Right renal cortex interstitium (tissue), 3 donors: ENCODE results near the gene ADIPOR1. TPM values are rescaled to one million over a fixed set of nuclear protein-coding genes. Genes with fewer than 3 reads are reported as not detected.
"Not testable (repeated sequence)": the region's sequence is repeated elsewhere in the genome, so short reads cannot be mapped to it uniquely, and the experiment has no call there.

ENCODE experiments used
- DNase-seq, 3 donors: peaks; one replicate each; pipeline ENCODE4 v3.0.0-alpha.2; 2013; ENCODE audit warnings: low read depth in 3 of 3, low spot score in 2 of 3
- polyA plus RNA-seq, 3 donors: library from polyadenylated mRNA; unstranded; fragments of 120-200 nt; gene quantifications; one replicate each; pipeline ENCODE4 v1.2.1, GENCODE V29; 2013; ENCODE audit not compliant: insufficient read length in 3 of 3

Gene ADIPOR1
- polyA plus RNA-seq: 10 to 100 TPM; 80.7 to 86.3 (median 85.3) TPM

GRCh38 chr1:202957733-202958543 lies at the start of gene ADIPOR1:
ADIPOR1 (minus strand) TSS chr1:202958312; CDS start chr1:202951070, 7,242 bp downstream.
- DNase-seq: peak in 2 of 3 donors; percentile 67 to 71

GRCh38 chr1:203006948-203007871 lies 49.1 kb upstream of the ADIPOR1 start, which contains the start of gene TMEM183A:
TMEM183A (plus strand) TSS chr1:203007374; CDS start chr1:203007466, 92 bp downstream.
- peak; percentile 93 to 97 (median 96) for DNase-seq

GRCh38 chr1:203005395-203006142 lies 47.5 kb upstream of the ADIPOR1 start:
- not testable (repeated sequence) for DNase-seq

- no peak for DNase-seq
Measured at GRCh38 chr1:203002951-203003350, 44.8 kb upstream of the ADIPOR1 start.

GRCh38 chr1:203001986-203002385 lies 43.9 kb upstream of the ADIPOR1 start:
- no peak for DNase-seq

- DNase-seq: no peak
Measured at GRCh38 chr1:203000217-203000944, 42.3 kb upstream of the ADIPOR1 start.

- DNase-seq: peak in 1 of 3 donors; percentile 43
Measured at GRCh38 chr1:202998836-202999750, 41.0 kb upstream of the ADIPOR1 start.

- no peak for DNase-seq
Measured at GRCh38 chr1:202994756-202995155, 36.6 kb upstream of the ADIPOR1 start.

- no peak for DNase-seq
Measured at GRCh38 chr1:202991112-202991511, 33.0 kb upstream of the ADIPOR1 start.

- no peak for DNase-seq
Measured at GRCh38 chr1:202989879-202990278, 31.8 kb upstream of the ADIPOR1 start.

GRCh38 chr1:202987922-202988583 lies 29.9 kb upstream of the ADIPOR1 start:
- no peak for DNase-seq

GRCh38 chr1:202987255-202987654 lies 29.1 kb upstream of the ADIPOR1 start:
- no peak for DNase-seq

- not testable (repeated sequence) for DNase-seq
Measured at GRCh38 chr1:202986120-202986519, 28.0 kb upstream of the ADIPOR1 start.

- DNase-seq: no peak
Measured at GRCh38 chr1:202982715-202983430, 24.8 kb upstream of the ADIPOR1 start.

- no peak for DNase-seq
Measured at GRCh38 chr1:202981939-202982338, 23.8 kb upstream of the ADIPOR1 start.

- no peak for DNase-seq
Measured at GRCh38 chr1:202979459-202979858, 21.3 kb upstream of the ADIPOR1 start.

- no peak for DNase-seq
Measured at GRCh38 chr1:202976633-202977032, 18.5 kb upstream of the ADIPOR1 start.

GRCh38 chr1:202974856-202975255 lies 16.7 kb upstream of the ADIPOR1 start:
- no peak for DNase-seq
